Lower leg skin (tissue), 3 donors: ENCODE measurements around the gene SSRP1.

Experiments used
- POLR2A ChIP-seq, 2 donors: fragments of 450-650 bp; IDR thresholded peaks; one replicate each; pipeline ENCODE4 v1.6.1; 2016 to 2017; ENCODE audit warnings: antibody characterized with exemption in 2 of 2, mild to moderate bottlenecking in 1 of 2, moderate library complexity in 1 of 2
- TF ChIP-seq, protein P1 (sequence below), 3 donors: fragments of 450-650 bp; IDR thresholded peaks; one replicate each; pipeline ENCODE4 v1.5.1; 2016; ENCODE audit warnings: antibody characterized with exemption in 3 of 3, mild to moderate bottlenecking in 3 of 3, moderate library complexity in 2 of 3

DNA sequence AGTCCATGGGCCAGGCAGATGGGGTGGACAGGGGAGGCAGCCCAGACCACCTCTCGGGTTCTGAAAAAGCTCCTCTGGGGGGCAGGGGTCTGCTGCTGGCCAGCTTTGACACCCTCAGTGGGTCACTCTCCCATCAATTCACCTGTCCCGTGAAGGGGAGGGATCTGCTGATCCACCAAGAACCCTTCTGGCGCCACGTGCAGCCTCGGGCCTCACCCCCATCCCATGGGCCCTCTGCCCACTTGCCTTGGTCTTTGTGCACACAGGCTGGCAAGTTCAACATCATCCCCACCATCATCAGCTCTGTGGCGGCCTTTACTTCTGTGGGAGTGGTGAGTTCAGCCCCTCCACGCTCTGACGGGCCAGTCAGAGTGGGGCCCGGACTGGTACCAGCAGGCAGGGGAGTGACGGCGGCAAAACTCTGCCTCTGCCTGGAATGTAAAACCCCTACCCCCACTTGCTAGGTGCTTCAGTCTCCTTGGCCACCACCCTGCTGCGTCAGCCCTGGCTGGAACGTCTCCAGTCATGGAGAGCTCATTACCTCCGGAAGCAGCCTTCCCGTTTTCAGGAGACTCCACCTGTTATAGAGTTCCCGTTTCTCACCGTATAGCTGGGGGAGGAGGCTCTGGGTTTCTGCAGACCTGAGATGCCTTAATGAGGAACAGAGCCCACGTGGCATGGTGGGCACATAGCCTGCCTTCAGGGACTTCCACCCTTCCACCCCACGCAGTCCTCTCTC, 32.6 kb upstream of the SSRP1 start:
- no peak for TF ChIP-seq POLR2A (IDR thresholded peaks at IDR 0.05)
- TF ChIP-seq, protein P1, sequence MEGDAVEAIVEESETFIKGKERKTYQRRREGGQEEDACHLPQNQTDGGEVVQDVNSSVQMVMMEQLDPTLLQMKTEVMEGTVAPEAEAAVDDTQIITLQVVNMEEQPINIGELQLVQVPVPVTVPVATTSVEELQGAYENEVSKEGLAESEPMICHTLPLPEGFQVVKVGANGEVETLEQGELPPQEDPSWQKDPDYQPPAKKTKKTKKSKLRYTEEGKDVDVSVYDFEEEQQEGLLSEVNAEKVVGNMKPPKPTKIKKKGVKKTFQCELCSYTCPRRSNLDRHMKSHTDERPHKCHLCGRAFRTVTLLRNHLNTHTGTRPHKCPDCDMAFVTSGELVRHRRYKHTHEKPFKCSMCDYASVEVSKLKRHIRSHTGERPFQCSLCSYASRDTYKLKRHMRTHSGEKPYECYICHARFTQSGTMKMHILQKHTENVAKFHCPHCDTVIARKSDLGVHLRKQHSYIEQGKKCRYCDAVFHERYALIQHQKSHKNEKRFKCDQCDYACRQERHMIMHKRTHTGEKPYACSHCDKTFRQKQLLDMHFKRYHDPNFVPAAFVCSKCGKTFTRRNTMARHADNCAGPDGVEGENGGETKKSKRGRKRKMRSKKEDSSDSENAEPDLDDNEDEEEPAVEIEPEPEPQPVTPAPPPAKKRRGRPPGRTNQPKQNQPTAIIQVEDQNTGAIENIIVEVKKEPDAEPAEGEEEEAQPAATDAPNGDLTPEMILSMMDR (IDR thresholded peaks at IDR 0.05): no peak
